Muscle layer of colon (tissue), 2 donors: ENCODE results near the gene HSBP1.

Source experiments
- H3K27ac ChIP-seq: one replicate; pipeline ENCODE4 v1.7.0; 2013; ENCODE audit warnings: low read depth, mild to moderate bottlenecking, low read length, moderate library complexity
- H3K27me3 ChIP-seq, 2 donors: one replicate each; pipeline ENCODE4 v1.7.0; 2013; ENCODE audit warnings: low read length in 2 of 2, mild to moderate bottlenecking in 2 of 2; ENCODE audit not compliant: insufficient read depth in 2 of 2, control insufficient read depth in 1 of 2
- H3K36me3 ChIP-seq: one replicate; pipeline ENCODE4 v1.7.0; 2013; ENCODE audit warnings: mild to moderate bottlenecking, low read length; ENCODE audit not compliant: insufficient read depth
- H3K4me1 ChIP-seq: one replicate; pipeline ENCODE4 v1.7.0; 2013; ENCODE audit warnings: mild to moderate bottlenecking, low read length; ENCODE audit not compliant: insufficient read depth
- H3K4me3 ChIP-seq, 2 donors: one replicate each; pipeline ENCODE4 v1.7.0; 2013; ENCODE audit warnings: low read length in 2 of 2, low read depth in 1 of 2, mild to moderate bottlenecking in 1 of 2, moderate library complexity in 1 of 2
- H3K9ac ChIP-seq: one replicate; pipeline ENCODE4 v1.7.0; 2013; ENCODE audit warnings: low read length
- H3K9me3 ChIP-seq: one replicate; pipeline ENCODE4 v1.7.0; 2013; ENCODE audit warnings: mild to moderate bottlenecking, low read length
- donor health status: abdominal sarcoma.
- donor health status: Adenocarcinoma of cecum.

HSBP1 gene

DNA sequence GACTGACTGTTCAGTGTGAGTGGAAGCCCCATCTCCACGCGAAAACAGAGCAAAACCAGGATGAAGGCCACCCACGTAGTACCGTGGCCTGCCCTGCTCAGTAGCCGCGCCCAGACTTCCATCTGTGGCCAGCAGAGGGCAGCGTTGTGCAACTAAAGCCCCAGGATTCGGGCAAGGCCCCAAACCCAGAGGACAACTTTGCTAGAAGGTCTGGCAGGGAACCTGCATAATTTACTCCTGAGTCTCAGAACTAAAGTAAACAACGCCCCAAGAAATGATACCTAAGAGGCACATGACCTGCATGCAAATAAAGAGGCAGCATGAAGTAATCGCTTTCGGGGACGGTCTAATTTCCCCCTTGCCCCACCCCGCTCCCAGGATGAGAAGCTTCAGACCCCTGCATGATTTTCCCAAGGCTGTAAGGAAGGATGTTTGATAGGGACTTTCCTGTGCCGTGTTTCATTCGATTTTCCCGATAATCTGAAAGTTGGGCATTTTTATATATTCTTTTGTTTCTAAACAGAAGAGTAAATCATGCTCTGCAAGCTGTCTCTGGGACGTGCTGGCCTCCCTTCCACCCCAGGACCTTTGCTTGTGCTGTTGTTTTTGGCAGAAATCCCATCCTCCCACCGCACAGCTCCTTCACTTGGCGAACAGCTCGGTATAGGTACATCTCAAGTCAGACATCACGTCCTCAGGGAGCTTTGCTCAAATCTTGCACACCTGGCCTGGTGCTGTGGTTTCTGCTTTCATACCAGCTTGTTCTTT, 18.6 kb downstream of the HSBP1 start:
- Histone ChIP-seq H3K27me3 (no peaks in the 10 kb centered on the region), H3K4me1 (no peaks in the 10 kb centered on the region), H3K9ac (no peak overlapping the region), H3K9me3 (no peaks in the 10 kb centered on the region), H3K36me3 (no peaks in the 10 kb centered on the region), H3K4me3 (no peak overlapping the region), H3K27ac (no peak overlapping the region)

DNA sequence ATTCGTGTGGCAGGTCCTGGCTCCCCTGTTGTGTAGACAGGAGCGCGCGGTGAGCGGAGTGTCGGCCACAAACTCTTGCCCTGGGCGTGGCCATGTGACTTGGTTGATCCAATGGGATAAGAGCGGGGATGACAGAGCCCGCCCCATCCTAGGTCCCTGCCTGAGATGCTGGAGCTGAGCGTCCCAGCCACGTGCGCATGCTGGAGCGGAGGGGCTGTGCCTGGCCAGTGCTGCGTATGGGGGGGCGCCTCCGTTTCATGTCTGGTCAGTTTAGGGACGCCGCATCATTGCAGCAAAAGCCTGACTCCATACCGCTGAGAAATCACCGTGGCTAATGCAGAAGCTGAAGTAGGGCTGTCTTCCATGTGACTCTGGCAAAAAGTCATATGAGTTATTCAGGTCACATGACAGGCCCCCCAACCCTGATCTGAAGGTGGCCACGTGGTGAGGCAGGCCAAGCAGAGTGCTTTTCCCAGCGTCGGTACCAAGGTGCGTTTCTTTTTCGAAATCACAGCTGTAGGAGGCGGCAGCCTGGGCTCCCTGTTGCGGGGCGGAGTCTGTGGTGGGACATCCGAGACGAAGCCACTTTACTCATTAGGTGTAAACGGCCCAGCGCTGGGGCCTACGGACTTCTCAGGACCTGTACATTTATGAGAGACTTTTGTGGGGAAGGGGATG, 22.5 kb downstream of the HSBP1 start:
- Histone ChIP-seq H3K4me1 (no peaks in the 10 kb centered on the region), H3K9me3 (no peaks in the 10 kb centered on the region), H3K36me3 (no peaks in the 10 kb centered on the region)

DNA sequence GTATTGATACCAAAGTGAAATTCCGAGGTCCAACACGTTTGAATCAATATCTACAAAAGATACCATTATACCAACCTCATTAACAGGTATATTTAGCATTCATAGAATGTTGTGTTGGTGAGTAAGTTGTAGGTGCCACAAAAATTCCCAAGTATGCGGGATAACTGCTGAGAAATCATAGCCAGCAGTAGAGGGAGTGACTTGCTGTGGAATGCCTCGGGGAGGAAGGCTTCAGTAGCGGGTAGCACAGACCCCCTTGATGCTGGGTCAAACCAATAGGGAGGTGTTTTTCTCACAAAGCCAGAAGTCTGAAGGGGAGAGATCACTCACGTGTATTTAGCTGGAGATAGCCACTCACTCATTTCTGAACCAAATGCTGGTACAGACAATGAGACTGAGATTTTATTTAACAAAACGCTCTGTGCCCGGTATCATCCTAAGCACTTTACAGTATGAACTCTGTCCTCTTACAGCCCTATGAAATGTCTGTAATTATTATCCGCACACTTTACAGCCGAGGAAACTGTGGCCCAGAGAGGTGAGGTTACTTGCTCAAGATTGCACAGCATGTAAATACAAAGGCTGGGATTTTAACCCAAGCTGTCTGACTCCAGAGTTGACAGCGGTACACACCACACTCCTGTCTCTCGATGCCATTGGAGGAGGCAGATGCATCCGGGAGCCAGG, 23.1 kb downstream of the HSBP1 start:
- no peak overlapping the region for H3K27ac ChIP-seq
- H3K9ac ChIP-seq: no peak overlapping the region
- H3K4me3 ChIP-seq: no peak overlapping the region
- H3K4me1 ChIP-seq: peaks cover under 1% of the 10 kb centered on the region
- no peaks in the 10 kb centered on the region for H3K36me3 ChIP-seq
- no peaks in the 10 kb centered on the region for H3K9me3 ChIP-seq
- H3K27me3 ChIP-seq: no peaks in the 10 kb centered on the region

More for the DNA sequence above, 22.5 kb downstream of the HSBP1 start:
- H3K27ac ChIP-seq: no peak overlapping the region
- no peak overlapping the region for H3K4me3 ChIP-seq
- H3K9ac ChIP-seq: no peak overlapping the region
- no peaks in the 10 kb centered on the region for H3K27me3 ChIP-seq

DNA sequence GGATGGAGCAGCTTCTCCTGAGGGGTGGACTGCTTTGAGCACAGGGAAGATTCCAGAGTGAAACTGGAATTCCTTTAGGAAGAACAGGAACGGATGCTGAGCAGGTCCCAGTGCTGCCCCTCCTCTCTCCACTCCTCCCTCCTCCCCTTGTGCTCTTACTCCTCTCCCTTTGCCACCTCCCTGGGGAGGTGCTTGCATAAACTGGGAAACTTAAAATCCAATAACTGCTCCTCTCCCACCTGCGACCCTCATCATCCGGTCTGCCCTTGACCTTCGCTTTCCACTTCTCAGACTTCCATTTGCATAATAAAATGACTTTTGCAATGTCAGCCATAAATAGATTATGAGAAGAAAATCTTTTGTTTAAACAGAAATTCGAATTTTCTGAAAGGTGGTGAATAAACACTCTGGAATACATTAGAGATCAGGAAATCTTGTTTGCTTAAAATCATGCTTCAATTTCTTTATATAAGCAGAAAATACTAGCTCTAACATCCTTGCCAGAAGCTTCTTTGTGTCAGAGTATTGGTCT, 23.7 kb downstream of the HSBP1 start:
- H3K27me3 ChIP-seq: no peaks in the 10 kb centered on the region
- no peak overlapping the region for H3K4me3 ChIP-seq
- peaks cover 6% of the 10 kb centered on the region for H3K4me1 ChIP-seq
- no peaks in the 10 kb centered on the region for H3K9me3 ChIP-seq
- no peak overlapping the region for H3K9ac ChIP-seq
- H3K27ac ChIP-seq: no peak overlapping the region
- no peaks in the 10 kb centered on the region for H3K36me3 ChIP-seq

DNA sequence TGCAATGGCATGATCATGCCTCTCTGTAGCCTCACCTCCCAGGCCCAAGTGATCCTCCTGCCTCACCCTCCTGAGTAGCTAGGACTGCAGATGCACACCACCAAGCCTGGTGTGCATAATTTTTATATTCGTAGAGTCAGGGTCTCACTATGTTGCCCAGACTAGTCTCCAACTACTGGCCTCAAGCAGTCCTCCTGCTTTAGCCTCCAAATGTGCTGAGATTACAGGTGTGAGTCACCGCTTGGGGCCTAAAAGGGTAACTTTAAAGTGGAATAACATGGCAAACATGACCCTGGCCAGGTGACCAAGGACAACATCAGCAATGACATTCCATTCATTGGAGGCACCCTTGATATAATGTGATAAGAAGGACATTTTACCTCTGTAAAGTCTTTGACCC, 26.1 kb downstream of the HSBP1 start:
- H3K9me3 ChIP-seq: no peaks in the 10 kb centered on the region
- H3K27me3 ChIP-seq: no peaks in the 10 kb centered on the region
- H3K36me3 ChIP-seq: no peaks in the 10 kb centered on the region
- H3K9ac ChIP-seq: no peak overlapping the region
- no peak overlapping the region for H3K27ac ChIP-seq
- no peak overlapping the region for H3K4me3 ChIP-seq
- peaks cover 6% of the 10 kb centered on the region for H3K4me1 ChIP-seq

DNA sequence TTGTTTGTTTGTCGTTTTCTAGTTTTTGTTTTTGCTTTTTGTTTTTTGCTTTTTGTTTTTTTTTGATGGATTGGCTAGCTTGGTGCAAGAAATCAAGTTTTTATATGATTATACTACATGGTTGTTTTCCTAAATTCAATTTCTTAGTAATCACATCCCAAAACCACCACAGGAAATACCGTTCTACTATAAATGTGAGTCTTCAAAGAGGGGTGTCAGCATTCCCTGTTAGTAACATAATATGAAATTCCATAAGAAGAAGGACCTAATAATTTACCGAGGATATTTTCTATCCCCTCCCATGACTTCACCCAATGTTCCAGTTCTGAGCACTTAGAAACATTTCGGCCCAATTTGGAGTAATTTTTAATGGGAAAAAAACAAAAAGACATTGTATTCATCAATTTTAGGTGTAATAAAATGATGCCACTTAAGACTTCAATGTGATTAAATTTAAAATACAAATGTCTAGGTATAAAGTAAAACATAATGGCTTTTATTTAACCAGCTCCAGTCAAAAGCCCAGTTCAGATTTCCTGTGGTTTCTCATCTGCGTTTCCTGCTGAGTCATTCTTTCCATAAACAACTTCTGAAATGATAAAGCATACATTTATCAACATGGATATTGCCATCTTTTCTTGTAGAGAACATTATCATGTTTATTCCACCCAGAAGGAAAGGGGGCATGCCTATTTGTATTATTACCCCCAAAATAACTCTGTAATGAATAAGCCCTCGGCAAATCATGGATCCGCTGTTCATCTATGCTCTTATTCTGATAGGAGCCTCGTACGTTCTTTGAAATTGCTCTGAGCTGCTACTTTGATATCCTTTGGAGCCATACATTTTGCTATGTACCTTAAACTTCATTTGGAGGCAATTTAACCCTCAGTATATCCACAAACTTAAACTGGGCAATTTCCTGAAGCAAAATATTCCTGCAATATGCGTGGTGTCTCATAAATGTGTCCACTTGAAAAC, 28.1 kb downstream of the HSBP1 start:
- Histone ChIP-seq H3K4me1 (peaks cover 6% of the 10 kb centered on the region), H3K9me3 (no peaks in the 10 kb centered on the region), H3K9ac (no peak overlapping the region)

DNA sequence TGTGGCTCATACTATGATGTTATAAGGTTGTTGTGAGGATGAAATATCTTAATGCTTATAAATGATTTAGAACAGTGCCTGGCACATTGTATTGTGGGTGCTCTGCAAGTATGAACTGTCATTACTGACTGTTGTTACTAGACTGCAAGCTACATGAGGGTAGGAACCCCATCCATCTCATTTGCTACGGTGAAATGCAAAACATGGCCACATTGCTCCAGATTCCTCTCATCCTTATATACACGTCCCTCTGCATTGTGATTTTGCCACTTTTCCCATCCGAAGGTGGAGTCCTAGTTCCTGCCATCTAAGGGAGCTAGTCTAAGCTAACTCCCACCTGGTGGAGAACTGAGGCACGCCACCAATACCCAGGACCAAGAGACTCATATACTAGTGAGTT, 29.8 kb downstream of the HSBP1 start:
- Histone ChIP-seq H3K4me1 (peaks cover 6% of the 10 kb centered on the region), H3K27ac (no peak overlapping the region), H3K9me3 (no peaks in the 10 kb centered on the region), H3K36me3 (no peaks in the 10 kb centered on the region), H3K4me3 (no peak overlapping the region), H3K9ac (no peak overlapping the region), H3K27me3 (no peaks in the 10 kb centered on the region)

More for the DNA sequence above, 28.1 kb downstream of the HSBP1 start:
- H3K4me3 ChIP-seq: no peak overlapping the region
- no peak overlapping the region for H3K27ac ChIP-seq
- no peaks in the 10 kb centered on the region for H3K36me3 ChIP-seq
- H3K27me3 ChIP-seq: no peaks in the 10 kb centered on the region

DNA sequence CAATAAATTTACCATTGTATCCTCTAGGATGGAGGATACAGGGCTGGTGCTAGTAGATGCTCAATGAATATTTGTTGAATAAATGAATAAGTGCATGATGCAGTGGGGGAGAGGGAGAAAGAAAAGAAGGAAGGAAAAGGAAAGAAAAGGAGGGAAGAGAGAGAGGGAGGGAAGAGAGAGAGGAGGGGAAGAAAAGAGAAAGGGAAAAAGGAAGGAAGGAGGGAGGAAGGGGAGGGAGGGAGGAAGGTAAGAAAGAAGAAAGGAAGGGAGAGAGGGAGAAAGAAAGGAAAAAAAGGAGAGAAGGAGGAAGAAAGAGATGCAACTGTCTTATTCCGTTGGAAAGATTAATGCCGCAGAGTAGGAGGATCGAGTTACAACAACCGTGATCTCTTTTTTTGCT, 30.4 kb downstream of the HSBP1 start:
- Histone ChIP-seq H3K9me3 (no peaks in the 10 kb centered on the region), H3K36me3 (no peaks in the 10 kb centered on the region), H3K9ac (no peak overlapping the region), H3K4me1 (peaks cover 6% of the 10 kb centered on the region), H3K27ac (no peak overlapping the region), H3K4me3 (no peak overlapping the region), H3K27me3 (no peaks in the 10 kb centered on the region)

DNA sequence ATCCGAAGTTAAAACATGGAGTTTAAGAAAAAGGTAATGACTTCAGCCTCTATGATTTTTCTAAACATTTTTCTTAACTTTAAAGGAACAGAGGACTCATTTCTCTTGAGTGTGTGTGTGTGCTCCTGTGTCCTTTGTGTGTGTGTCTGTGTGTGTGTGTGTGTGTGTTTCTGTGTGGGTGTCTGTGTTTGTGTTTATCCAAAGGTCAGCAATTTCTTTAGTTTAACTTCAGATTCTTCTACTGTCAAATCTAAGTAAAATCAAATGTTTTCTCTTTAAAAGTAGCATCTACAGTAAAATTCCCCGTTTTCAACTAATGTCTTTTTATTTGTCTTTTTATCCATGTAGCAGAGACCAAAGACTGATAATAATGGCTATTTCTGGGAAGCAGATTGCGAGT, 31.8 kb downstream of the HSBP1 start:
- Histone ChIP-seq H3K27ac (no peak overlapping the region), H3K9me3 (no peaks in the 10 kb centered on the region), H3K9ac (no peak overlapping the region), H3K4me3 (no peak overlapping the region), H3K36me3 (no peaks in the 10 kb centered on the region), H3K4me1 (peaks cover 6% of the 10 kb centered on the region), H3K27me3 (no peaks in the 10 kb centered on the region)

DNA sequence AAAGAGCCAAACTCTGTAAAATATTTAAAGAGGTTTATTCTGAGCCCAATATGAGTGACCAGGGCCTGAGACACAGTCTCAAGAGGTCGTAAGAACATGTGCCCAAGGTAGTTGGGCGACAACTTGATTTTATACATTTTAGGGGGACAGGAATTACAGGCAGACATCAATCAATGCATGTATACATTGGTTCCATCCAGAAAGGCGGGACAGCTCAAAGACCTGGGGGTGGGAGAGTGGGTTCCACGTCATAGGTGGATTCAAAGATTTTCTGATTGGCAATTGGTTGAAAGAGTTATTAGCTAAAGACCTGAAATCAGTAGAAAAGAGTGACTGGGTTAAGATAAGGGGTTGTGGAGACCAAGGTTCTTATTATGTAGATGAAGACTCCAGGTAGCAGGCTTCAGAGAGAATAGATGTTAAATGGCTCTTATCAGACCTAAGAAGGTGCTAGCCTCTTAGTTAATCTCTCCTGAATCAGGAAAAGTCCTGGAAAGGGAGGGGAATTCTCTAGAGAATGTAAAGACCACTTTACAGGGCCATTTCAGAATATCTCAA, 32.4 kb downstream of the HSBP1 start:
- Histone ChIP-seq H3K4me3 (no peak overlapping the region), H3K9ac (no peak overlapping the region), H3K36me3 (no peaks in the 10 kb centered on the region), H3K4me1 (peaks cover 6% of the 10 kb centered on the region), H3K27ac (no peak overlapping the region), H3K9me3 (no peaks in the 10 kb centered on the region), H3K27me3 (no peaks in the 10 kb centered on the region)
